ENCODE data around the gene SLC1A2. TPM values are rescaled to one million over a fixed set of nuclear protein-coding genes. Genes with fewer than 3 reads are reported as not detected.

Gene SLC1A2
- total RNA-seq = under 1 TPM; 0.22 to 0.60 (median 0.41) TPM

GRCh38 chr11:35419184-35419829, at the start of gene SLC1A2:
Gene SLC1A2, minus strand, starts transcription at chr11:35419558. Its CDS starts 592 bp downstream, at chr11:35418966.
- TF ChIP-seq CTCF (IDR thresholded peaks at IDR 0.05) (no peak), POLR2A (IDR thresholded peaks at IDR 0.05) (no peak)
- no peaks in the 10 kb centered on the region for H3K36me3 ChIP-seq
- 0 to 2% methylated on average over 53 to 59 of the region's 71 CpGs for WGBS, 2 donors
- peaks cover 0 to 24% (median 16%) of the 10 kb centered on the region in 4 donors for H3K4me1 ChIP-seq
- H3K4me3 ChIP-seq = peak within 1 kb of the TSS; percentile 22 to 51 (median 30)
- no peaks in the 10 kb centered on the region for H3K9me3 ChIP-seq
- no peak for DNase-seq (ENCODE audit: low spot score in 2 of 2)
- peaks cover 0 to 56% of the 10 kb centered on the region in 2 donors for H3K27me3 ChIP-seq
- H3K27ac ChIP-seq = no peak within 1 kb of the TSS

GRCh38 chr11:35466058-35466457, 46.7 kb upstream of the SLC1A2 start:
- TF ChIP-seq POLR2A (IDR thresholded peaks at IDR 0.05) (no peak), EP300 (IDR thresholded peaks at IDR 0.05) (no peak), CTCF (IDR thresholded peaks at IDR 0.05) (no peak)
- 86 to 91% methylated on average over 3 of the region's 3 CpGs for WGBS, 2 donors
- H3K27me3 ChIP-seq = no peaks in the 10 kb centered on the region
- H3K27ac ChIP-seq = no peak overlapping the region
- no peak overlapping the region for H3K4me3 ChIP-seq
- no peak for DNase-seq (ENCODE audit: low spot score in 2 of 2)
- no peaks in the 10 kb centered on the region for H3K4me1 ChIP-seq
- no peaks in the 10 kb centered on the region for H3K36me3 ChIP-seq
- H3K9me3 ChIP-seq = no peaks in the 10 kb centered on the region

- 92 to 94% methylated on average over 1 of the region's 1 CpG for WGBS, 2 donors
- H3K4me3 ChIP-seq = no peak overlapping the region
- TF ChIP-seq POLR2A (IDR thresholded peaks at IDR 0.05) (no peak), EP300 (IDR thresholded peaks at IDR 0.05) (no peak), CTCF (IDR thresholded peaks at IDR 0.05) (no peak)
- H3K27ac ChIP-seq = no peak overlapping the region
- no peak for DNase-seq (ENCODE audit: low spot score in 2 of 2)
- no peaks in the 10 kb centered on the region for H3K27me3 ChIP-seq
- H3K4me1 ChIP-seq = no peaks in the 10 kb centered on the region
- no peaks in the 10 kb centered on the region for H3K36me3 ChIP-seq
- no peaks in the 10 kb centered on the region for H3K9me3 ChIP-seq
Observed at GRCh38 chr11:35464308-35464707, 45.0 kb upstream of the SLC1A2 start.

GRCh38 chr11:35463331-35463751, 44.0 kb upstream of the SLC1A2 start:
- H3K9me3 ChIP-seq = no peaks in the 10 kb centered on the region
- H3K36me3 ChIP-seq = no peaks in the 10 kb centered on the region
- H3K27ac ChIP-seq = no peak overlapping the region
- H3K4me1 ChIP-seq = no peaks in the 10 kb centered on the region
- WGBS, 2 donors = 62 to 65% methylated on average over 13 of the region's 13 CpGs
- no peaks in the 10 kb centered on the region for H3K27me3 ChIP-seq
- TF ChIP-seq EP300 (IDR thresholded peaks at IDR 0.05) = no peak
- no peak for TF ChIP-seq POLR2A (IDR thresholded peaks at IDR 0.05)
- TF ChIP-seq CTCF (IDR thresholded peaks at IDR 0.05) = no peak
- DNase-seq (ENCODE audit: low spot score in 2 of 2) = no peak
- H3K4me3 ChIP-seq = no peak overlapping the region

GRCh38 chr11:35461917-35462538, 42.7 kb upstream of the SLC1A2 start:
- no peak overlapping the region for H3K4me3 ChIP-seq
- no peaks in the 10 kb centered on the region for H3K27me3 ChIP-seq
- no peaks in the 10 kb centered on the region for H3K4me1 ChIP-seq
- TF ChIP-seq CTCF (IDR thresholded peaks at IDR 0.05) = no peak
- TF ChIP-seq EP300 (IDR thresholded peaks at IDR 0.05) = no peak
- no peak for TF ChIP-seq POLR2A (IDR thresholded peaks at IDR 0.05)
- no peaks in the 10 kb centered on the region for H3K36me3 ChIP-seq
- no peak overlapping the region for H3K27ac ChIP-seq
- no peak for DNase-seq (ENCODE audit: low spot score in 2 of 2)
- 53 to 58% methylated on average over 2 of the region's 2 CpGs for WGBS, 2 donors
- no peaks in the 10 kb centered on the region for H3K9me3 ChIP-seq
